ENCODE data around the gene BEGAIN.

DNA sequence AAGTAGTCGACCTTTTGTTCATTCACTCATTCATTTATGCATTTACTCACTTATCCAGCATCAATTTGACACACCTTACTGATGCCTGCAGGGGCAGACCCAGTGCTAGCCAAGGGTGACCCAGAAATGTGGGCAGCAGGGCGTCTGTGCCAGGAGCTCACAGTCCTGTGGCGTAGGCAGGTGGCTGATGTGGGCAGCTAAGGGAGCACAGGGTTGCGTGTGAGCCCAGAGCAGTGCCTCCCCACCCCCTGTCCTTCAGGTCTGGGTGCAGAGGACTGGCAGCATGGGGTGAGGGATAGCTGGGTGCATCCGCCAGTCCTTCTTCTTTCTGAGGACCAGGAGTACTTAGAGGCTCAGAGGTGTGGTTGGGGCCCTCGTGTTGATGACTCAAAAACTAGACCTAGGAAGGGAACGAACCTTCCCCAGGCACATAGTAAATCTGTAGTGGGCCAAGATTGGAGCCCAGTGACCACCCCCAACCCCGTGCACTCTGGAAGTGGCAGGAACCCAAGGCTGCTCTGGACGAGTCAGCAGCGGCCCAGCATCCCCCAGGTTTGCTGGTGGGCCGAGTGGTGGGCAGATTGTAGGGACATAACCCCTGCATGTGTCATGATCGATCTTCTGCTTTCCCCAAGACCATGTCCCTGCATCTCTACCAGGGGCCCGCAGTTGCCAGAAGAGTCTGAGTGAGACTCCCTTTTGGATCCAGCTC lies 63.9 kb downstream of the BEGAIN start:
- no peak for TF ChIP-seq CTCF (IDR thresholded peaks at IDR 0.05)
- no peak for TF ChIP-seq POLR2A (IDR thresholded peaks at IDR 0.05; ENCODE audit: low read depth)
- TF ChIP-seq EP300 (IDR thresholded peaks at IDR 0.05), result no peak
- TF ChIP-seq POLR2AphosphoS5 (IDR thresholded peaks at IDR 0.05), result no peak

Measured in esophagus muscularis mucosa (tissue), 4 donors.